Activated T-helper 1 cell treated with anti-CD3 and anti-CD28 coated beads, Interleukin-2, amount 50 U/mL, for 16 hours (primary cell): ENCODE measurements around the gene RASA3.

ENCODE experiments used
- DNase-seq, 2 donors: peaks; one replicate each; pipeline ENCODE4 v3.0.0-alpha.2; 2020; ENCODE audit warnings: low read depth in 1 of 2, low spot score in 1 of 2

The RASA3 gene

DNA sequence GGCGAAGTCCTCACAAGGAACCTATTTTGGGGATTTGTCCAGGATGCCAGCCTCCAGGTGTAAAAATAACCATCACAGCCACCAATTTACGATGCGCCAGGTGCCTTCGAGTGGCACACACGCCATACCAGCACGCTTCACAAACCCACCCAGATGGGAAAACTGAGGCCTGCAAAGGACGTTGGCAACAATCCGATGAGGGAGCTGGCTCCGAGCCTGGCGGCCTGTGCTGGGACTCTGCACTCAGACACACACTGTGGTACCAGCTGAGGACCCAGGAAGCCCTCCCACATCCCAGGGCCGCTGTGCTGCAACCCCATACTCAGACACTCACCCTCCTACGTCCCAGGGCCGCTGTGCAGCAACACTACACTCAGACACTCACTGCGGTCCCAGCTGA, 93.5 kb downstream of the RASA3 start:
- no peak for DNase-seq

DNA sequence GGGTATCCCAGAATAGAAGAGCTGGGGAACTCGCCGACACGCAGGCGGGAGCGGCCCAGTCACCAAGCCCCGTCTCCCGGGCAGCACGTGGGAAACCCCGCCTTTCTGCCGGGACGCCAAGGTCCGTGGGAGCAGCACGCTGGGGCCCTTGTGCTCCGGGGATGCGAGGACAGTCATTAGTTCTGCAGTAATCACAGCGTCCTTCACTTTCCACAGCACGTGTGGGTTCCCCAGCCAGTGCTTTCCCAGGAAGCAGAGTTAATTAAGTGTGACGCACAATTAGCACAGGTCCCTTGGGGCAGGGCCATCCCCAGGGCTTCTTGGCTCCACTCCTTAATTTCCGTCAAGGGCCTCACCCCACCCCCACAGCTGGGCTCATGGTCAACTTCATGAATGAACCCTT, 94.2 kb downstream of the RASA3 start:
- DNase-seq = no peak

DNA sequence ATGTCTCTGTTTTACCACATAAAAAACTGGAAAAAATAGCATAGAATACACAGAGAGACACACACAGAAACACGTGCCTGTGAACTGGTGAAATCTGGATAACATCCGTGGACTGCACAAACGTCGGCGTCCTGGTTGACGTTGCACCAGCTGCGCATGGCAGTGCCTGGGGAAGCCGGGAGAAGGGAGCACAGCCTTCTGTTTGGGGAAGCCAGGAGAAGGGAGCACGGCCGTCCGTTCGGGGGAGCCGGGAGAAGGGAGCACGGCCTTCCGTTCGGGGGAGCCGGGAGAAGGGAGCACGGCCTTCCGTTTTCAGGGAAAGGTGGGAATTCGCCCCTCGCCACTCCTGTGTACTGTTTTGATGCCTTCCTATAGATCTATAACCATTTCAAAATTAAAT, 94.7 kb downstream of the RASA3 start:
- no peak for DNase-seq

GRCh38 chr13:114035583-114036531, 96.6 kb downstream of the RASA3 start:
- no peak for DNase-seq

- no peak for DNase-seq
Measured at GRCh38 chr13:114035186-114035582, 97.2 kb downstream of the RASA3 start.

- DNase-seq = no peak
Measured at GRCh38 chr13:114034481-114034891, 97.9 kb downstream of the RASA3 start.

- DNase-seq = no peak
Measured at GRCh38 chr13:114033541-114034315, 98.7 kb downstream of the RASA3 start.

GRCh38 chr13:114032126-114032799, 100.2 kb downstream of the RASA3 start:
- DNase-seq = no peak

DNA sequence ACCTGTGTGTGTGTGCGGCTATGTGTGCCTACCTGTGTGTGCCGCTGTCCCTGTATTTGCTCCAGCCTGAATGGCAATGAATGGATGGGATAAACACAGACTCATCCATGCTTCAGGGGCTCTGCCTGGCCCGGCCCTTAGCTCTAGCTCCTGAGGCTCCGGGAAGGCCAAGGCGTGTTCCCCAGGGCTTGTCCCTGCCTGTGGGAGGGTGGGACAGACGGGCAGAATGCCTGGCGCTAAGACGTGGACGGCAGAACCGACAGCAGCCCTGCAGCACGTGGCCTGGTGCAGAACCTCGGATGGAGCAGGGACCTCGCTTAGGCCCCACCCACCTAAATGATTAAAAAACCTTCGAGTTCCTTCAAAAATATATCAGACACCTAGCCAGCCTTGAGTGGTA, 100.8 kb downstream of the RASA3 start:
- DNase-seq = no peak

GRCh38 chr13:114030666-114031610, 101.5 kb downstream of the RASA3 start:
- no peak for DNase-seq

- DNase-seq = no peak
Measured at GRCh38 chr13:114029866-114030625, 102.4 kb downstream of the RASA3 start.

GRCh38 chr13:114027826-114028225, 104.6 kb downstream of the RASA3 start:
- no peak for DNase-seq

GRCh38 chr13:114027046-114027715, 105.2 kb downstream of the RASA3 start:
- no peak for DNase-seq

GRCh38 chr13:114026481-114026880, 105.9 kb downstream of the RASA3 start:
- no peak for DNase-seq

DNA sequence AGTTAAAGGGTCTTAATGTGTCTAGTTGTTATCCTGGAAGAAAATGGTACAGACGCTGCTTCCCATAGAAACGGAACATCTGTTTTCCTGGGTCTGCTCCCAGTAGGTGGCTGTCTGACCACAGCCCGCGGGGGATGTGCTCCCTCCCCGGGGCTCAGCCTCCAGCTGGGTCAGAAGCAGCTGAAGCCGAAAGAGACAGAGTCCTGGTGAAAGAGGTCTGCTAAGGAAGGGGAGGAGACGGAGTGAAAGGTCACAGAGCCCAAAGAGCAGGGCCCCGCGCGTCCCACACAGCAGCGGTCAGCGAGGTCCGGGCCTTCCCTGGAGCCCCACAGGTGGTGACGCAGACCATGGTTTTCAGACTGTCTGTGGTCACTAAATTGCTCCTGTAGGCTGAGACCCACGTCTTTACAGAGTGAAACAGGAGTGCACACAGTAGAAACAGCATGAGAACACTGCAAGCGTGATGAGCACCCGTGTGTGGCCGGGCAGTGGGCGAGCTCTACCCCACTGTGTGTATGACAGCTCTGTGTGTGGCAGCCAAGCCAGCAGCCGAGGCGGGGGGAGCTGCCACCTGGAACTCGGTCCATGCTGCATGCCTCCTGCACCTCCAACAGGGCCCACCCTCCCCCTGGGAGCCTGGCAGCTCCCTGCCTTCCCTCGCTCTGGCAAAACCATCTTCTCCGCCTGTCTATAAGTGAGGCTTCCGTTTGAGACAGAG, 106.5 kb downstream of the RASA3 start:
- no peak for DNase-seq

DNA sequence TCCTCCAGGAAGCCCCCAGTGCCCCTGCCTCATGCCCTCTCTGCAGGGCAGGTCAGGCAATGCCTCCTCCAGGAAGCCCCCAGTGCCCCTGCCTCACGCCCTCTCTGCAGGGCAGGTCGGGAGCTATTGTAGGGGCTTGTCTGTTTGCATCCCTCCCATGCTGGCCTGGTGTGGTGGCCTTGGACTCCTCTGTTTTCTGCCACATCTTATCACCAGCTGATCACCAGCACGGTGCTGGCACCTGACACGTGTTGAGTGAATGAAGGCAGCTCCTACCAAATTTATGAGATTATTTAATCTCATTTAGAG, 107.1 kb downstream of the RASA3 start:
- DNase-seq = no peak

- DNase-seq = no peak
Measured at GRCh38 chr13:114024603-114025404, 107.6 kb downstream of the RASA3 start.
